HG03442 (cell line): ENCODE measurements around the gene EPHA4.

ENCODE experiments used
- ATAC-seq: cut with Tn5 transposase; IDR thresholded peaks from one replicate; pipeline ENCODE4 v1.9.1; 2021; ENCODE audit warnings: mild to moderate bottlenecking, moderate library complexity; ENCODE audit not compliant: unreplicated experiment

EPHA4 gene

GRCh38 chr2:221480821-221481220, 91.3 kb downstream of the EPHA4 start:
- ATAC-seq = no peak

GRCh38 chr2:221480163-221480562, 91.9 kb downstream of the EPHA4 start:
- no peak for ATAC-seq

GRCh38 chr2:221478485-221478863, 93.6 kb downstream of the EPHA4 start:
- ATAC-seq = no peak

DNA sequence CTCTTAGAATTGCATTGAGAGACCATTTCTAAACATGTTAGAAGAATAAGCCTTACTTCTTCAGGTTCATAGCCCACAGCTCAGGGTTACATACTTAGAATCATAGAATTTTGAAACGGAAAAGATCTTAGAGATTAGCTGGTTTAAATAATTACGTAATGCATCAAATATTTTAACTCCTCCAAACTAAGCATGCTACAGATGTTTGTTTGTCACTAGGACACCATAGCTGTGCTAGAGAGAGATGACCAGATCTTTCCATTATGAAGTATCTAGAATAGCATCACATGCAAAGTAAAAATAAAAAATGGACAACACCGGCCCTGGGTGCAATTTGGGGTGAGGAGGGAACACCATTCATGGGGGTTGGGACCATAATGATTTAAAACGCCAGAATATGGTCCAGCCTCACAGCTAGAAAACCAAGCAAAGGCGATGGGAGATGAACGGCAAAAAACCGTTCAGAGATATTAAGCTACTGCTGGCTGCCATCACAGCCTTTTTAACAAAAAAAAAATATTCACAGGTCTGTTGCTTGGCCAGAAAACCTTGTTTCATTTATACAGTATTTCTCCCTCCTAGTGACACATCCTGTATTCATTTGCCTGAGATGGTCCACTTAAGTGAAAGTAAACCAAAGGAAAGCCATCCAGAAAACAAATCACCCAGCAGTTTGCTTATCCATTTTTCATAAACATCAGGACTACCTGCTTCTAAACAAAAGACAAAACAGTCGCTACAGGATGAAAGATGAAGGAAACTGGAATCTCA, 94.2 kb downstream of the EPHA4 start:
- ATAC-seq = no peak

DNA sequence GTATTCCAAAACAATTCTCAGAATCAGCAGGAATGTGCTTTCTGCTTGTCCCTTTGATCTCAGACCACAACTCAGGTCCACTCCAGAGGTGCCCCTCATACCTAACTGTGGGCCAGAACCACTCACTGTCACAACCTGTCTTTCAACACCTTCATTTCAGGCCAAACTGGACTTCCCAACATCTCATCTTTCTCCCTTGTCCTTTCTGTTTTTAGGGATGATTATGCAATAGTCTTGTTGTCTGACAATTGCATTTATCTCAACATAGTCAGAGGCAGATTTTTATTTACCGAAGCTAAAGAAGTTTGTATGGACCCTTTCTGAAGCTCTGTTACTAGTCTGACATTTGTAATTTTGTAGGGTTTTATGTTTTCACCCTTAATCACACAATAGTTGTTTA, 95.9 kb downstream of the EPHA4 start:
- no peak for ATAC-seq

DNA sequence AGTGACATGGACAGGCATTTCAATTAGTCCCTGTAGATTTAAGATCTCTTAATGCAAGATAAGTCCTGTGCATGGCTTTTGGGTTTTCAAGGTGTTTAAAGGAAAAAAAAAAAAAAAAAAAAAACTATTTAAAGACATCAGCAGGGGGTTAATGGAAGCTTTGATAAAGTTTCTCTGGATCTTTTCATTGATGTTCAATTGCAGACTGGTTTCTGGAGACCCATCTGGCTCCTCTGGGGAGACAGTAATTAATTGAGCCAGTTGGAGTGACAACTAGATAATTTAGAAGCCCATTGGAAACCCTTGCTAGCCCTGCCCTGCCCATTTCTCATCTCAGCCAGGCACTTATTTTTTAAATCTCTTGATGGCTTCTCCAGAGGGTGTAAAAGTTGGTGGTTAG, 98.7 kb downstream of the EPHA4 start:
- no peak for ATAC-seq

GRCh38 chr2:221468317-221468716, 103.8 kb downstream of the EPHA4 start:
- ATAC-seq = no peak

- no peak for ATAC-seq
Measured at GRCh38 chr2:221467610-221468009, 104.5 kb downstream of the EPHA4 start.

- no peak for ATAC-seq
Measured at GRCh38 chr2:221466744-221467143, 105.4 kb downstream of the EPHA4 start.

GRCh38 chr2:221465776-221466175, 106.3 kb downstream of the EPHA4 start:
- ATAC-seq = peak; percentile 71

DNA sequence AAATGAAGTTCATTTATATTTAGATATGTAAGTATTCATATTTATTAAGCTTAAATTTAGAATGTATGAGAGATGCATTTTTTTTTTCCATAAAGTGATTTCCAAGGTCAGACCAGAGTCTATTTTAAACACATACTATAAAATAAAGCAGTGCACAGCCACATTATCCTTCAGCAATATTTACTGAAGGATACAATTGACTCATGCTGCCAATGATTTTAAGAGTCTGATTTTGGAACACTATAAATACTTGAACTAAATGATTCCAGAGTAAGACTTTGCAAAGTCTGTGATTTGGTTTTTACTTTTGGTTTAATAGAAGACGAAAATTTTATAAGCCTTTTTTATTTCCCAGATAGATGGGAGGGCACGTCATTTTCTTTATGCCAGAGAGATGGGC, 107.1 kb downstream of the EPHA4 start:
- no peak for ATAC-seq

DNA sequence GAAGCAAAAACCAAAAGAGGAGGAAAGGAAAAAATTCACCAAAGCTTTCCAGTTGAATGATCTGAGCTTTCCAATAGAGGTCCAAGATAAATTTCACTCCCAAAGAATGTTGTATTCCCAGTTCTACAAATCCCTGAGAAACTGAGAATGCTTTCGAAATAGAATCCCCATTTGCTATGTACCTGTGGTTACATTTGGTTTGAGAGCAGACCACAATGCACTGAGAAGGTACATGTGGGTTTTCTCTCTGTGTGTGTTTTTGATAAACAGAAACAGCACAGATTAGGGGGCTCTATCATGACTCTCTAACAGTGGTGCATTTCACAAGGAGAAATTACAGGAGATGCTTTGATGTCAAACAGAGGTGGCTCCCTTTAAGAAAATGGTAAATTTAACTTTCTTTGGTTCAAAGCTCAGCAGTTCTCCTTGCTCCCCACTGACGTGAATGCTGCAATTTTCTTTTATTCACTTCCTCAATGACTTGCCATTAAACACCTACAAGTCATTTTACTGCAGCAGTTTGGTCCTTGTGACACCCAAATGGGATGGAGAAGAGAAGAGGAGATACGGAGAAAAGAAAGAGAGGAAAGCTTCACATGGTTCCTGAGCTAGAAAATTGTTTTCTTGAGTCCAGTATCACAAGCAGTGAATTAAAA, 108.7 kb downstream of the EPHA4 start:
- no peak for ATAC-seq

DNA sequence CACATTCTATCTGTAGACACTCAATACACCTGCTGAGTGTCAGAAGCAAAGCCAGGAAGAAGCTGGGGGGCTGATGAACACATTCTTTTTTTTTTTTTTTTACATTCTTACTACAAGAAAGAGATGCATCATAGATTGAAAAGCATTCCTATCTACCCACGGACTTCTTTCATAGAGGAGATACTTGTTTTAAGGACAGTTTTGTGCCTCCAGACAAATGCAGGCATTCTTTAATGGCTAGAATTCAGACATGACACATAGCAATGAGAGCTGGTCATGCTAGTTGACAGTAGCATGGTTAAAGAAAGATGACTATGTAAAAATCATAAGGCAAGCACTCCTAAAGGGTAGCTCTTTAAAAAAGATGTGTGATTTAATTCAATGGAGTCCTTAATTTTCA, 110.2 kb downstream of the EPHA4 start:
- ATAC-seq = no peak

- no peak for ATAC-seq
Measured at GRCh38 chr2:221460136-221460535, 112.0 kb downstream of the EPHA4 start.

GRCh38 chr2:221458578-221458977, 113.5 kb downstream of the EPHA4 start:
- ATAC-seq = no peak

- no peak for ATAC-seq
Measured at GRCh38 chr2:221455214-221455613, 116.9 kb downstream of the EPHA4 start.

DNA sequence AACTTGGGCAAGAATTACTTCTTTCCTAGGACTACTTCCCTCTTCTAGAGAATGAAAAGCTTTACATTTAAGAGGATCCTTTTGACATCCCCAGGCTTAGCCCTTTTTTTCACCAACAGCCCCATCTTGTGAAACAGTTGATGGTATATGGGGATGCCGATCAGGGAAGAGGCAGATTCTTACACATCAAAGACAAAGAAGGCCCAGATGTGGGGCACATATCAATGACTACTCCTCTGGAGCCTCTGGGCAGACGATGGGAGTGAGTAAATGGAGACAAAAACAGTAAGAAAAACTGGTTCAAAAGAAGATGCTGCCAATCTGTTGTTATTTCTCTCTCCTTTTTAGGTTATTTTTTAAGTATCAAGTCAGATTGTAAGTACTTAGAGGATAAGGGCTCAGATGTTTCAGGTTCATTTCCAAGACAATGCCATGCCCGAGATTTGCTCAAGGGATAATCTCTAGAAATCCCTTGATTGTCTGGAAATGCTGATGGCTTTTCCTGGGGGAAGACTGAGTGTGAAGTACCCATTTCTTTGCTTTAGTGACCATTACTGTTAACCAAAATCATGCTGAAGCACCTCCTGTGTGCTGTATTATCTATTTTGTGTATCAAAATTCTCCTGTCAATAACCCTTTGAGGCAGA, 117.5 kb downstream of the EPHA4 start:
- ATAC-seq = no peak

GRCh38 chr2:221451862-221452788, 120.0 kb downstream of the EPHA4 start:
- ATAC-seq = no peak

- no peak for ATAC-seq
Measured at GRCh38 chr2:221450280-221450679, 121.8 kb downstream of the EPHA4 start.

- ATAC-seq = no peak
Measured at GRCh38 chr2:221449406-221449805, 122.7 kb downstream of the EPHA4 start.

- no peak for ATAC-seq
Measured at GRCh38 chr2:221448844-221449390, 123.2 kb downstream of the EPHA4 start.
